Thyroid gland (tissue), 4 donors: ENCODE results near the gene NIM1K. TPM values are rescaled to one million over a fixed set of nuclear protein-coding genes. Genes with fewer than 3 reads are reported as not detected.
A peak's percentile ranks its signal among the peaks of the same experiment; 100 is the strongest.

Experiments used
- DNase-seq, 2 donors: peaks; one replicate each; pipeline ENCODE4 v3.0.0-alpha.2; 2019
- H3K27ac ChIP-seq, 3 donors: fragments of 200-600 bp; sonication (generic); 1 replicate in 2 of 3; 2 replicates in 1 of 3; pipeline ENCODE4 v1.5.1; 2016 to 2019; ENCODE audit warnings: mild to moderate bottlenecking in 1 of 3, moderate library complexity in 1 of 3
- H3K27me3 ChIP-seq: fragments of 200-600 bp; sonication (generic); one replicate; pipeline ENCODE4 v1.5.1; 2019
- H3K36me3 ChIP-seq, 2 donors: fragments of 200-600 bp; sonication (generic); one replicate each; pipeline ENCODE4 v1.5.1; 2016 to 2019
- H3K4me1 ChIP-seq, 2 donors: fragments of 200-600 bp; sonication (generic); one replicate each; pipeline ENCODE4 v1.5.1; 2017 to 2019
- H3K4me3 ChIP-seq, 3 donors: fragments of 200-600 bp; sonication (generic); replicated peaks in 1 of 3; 1 replicate in 2 of 3; 2 replicates in 1 of 3; pipeline ENCODE4 v1.5.1; 2016; ENCODE audit warnings: mild to moderate bottlenecking in 1 of 3
- H3K9me3 ChIP-seq: fragments of 200-600 bp; sonication (generic); one replicate; pipeline ENCODE4 v1.5.1; 2017
- POLR2A ChIP-seq, 2 donors: fragments of 450-650 bp; IDR thresholded peaks; one replicate each; pipeline ENCODE4 v1.6.1; 2017; ENCODE audit warnings: antibody characterized with exemption in 2 of 2, mild to moderate bottlenecking in 2 of 2, moderate library complexity in 1 of 2
- WGBS, 2 donors: methylation state at CpG; one replicate each; pipeline ENCODE4 v1.1.5; 2017; 5-methylcytosine and 5-hydroxymethylcytosine counted together
- intact Hi-C: fragments of 100-400 bp; cut with DNase I; formaldehyde crosslinking; loops from one replicate; pipeline ENCODE4 v1.15.1; 2023
- total RNA-seq, 4 donors: library from RNA; depleted of rRNA; stranded (reverse); fragments of >200 nt; gene quantifications; one replicate each; pipeline ENCODE4 v1.2.3, GENCODE V29; 2016
- TF ChIP-seq, protein P1 (sequence below), 6 experiments: fragments of 200-600 bp in 3 of 6; fragments of 450-650 bp in 3 of 6; sonication (generic) in 3 of 6; IDR thresholded peaks; one replicate each; pipeline ENCODE4 v1.5.1; 2016 to 2019; ENCODE audit warnings: antibody characterized with exemption in 6 of 6, mild to moderate bottlenecking in 2 of 6, inconsistent platforms in 1 of 6, moderate library complexity in 1 of 6

NIM1K gene
- total RNA-seq, 4 donors from 2014 or later: 0.40 to 2.1 (median 0.58) TPM

DNA sequence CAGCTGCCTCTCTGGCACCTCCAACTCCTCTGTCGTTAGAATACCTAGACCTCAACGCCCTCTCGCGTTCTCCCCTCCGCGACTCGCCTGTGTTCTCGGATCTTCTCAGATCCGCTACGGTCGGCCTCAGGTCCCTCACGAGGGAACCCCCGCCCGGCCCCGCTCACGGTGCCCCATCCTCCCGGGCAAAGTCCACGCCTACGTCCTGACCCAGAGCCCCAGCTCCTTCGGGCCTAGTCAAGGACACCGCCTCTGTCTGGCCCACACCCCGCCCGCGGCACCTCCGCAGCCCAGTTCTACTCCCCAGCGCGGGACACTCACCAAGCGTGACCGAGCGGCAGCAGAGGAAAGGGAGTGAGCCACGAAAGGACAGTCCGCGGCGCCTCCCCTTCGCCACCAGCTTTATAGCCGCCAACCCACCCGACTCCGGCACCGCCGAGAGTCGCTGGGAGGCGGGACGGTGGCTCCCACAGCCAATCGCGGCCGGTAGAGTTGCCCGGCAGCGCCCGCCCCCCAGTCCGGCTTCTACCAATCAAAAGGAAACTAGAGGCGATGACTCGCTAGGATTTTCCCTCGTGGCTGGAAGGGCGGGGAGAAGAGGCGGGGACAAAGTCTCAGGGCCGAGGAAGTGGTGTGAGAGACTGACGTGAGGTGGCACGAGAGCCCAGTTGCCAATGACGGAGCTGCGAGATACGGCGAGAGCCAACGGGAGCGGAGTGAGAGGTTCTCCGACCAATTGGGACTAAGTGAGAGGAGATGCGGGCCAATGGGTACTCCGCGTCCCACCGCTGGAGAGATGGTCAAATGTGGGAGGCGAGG is 121.2 kb downstream of the NIM1K start, which contains the start of gene HMGCS1:
Gene HMGCS1, minus strand, starts transcription at position 378 of the 819 bp plus-strand sequence. CDS start 14,447 bp downstream, outside the sequence.
- Histone ChIP-seq H3K9me3 (no peaks in the 10 kb centered on the region), H3K27me3 (no peaks in the 10 kb centered on the region), H3K27ac (peak within 1 kb of the TSS; percentile 84 to 89 (median 88)), H3K36me3 (no peaks in the 10 kb centered on the region), H3K4me3 (peak within 1 kb of the TSS; percentile 57 to 79 (median 72)), H3K4me1 (peaks cover 13 to 23% of the 10 kb centered on the region in 2 donors)
- DNase-seq: peak; percentile 99
- WGBS, 2 donors: 1% methylated on average over 43 to 62 of the region's 70 CpGs
- intact Hi-C loops: no loop called here
- TF ChIP-seq, protein P1, sequence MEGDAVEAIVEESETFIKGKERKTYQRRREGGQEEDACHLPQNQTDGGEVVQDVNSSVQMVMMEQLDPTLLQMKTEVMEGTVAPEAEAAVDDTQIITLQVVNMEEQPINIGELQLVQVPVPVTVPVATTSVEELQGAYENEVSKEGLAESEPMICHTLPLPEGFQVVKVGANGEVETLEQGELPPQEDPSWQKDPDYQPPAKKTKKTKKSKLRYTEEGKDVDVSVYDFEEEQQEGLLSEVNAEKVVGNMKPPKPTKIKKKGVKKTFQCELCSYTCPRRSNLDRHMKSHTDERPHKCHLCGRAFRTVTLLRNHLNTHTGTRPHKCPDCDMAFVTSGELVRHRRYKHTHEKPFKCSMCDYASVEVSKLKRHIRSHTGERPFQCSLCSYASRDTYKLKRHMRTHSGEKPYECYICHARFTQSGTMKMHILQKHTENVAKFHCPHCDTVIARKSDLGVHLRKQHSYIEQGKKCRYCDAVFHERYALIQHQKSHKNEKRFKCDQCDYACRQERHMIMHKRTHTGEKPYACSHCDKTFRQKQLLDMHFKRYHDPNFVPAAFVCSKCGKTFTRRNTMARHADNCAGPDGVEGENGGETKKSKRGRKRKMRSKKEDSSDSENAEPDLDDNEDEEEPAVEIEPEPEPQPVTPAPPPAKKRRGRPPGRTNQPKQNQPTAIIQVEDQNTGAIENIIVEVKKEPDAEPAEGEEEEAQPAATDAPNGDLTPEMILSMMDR (IDR thresholded peaks at IDR 0.05): no peak
- peak; percentile 97 to 99 for TF ChIP-seq POLR2A (IDR thresholded peaks at IDR 0.05)

DNA sequence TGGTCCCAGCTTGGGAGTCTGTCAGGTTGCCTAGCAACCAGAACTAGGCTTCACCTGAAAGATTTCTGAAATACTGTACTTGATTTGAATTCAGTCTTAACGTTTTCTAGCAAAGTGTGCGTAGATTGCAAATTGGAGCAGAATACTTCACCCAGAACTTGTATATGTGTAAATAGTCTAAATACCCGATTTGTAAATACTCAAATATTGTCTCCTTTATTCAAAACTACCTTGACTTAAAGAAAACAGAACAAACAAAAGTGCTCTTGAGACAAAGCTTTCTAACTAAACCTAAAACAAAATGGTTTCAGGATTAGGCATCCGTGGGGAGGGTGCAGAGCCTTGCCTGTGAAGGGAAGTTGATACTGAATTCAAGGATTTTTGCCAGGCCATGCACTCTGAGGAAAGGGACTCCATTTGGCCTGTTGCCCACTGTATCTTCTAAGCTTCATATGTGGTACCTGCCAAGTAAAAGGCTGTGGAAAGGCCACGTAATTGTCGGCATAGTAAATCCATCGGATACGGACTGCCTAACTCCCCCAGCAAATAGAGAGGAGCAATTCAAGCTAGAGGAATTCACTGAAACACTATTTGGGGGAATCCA is 121.9 kb downstream of the NIM1K start:
- intact Hi-C loops: no loop called here
- Histone ChIP-seq H3K36me3 (no peaks in the 10 kb centered on the region), H3K27ac (peak overlapping the region; percentile 72 to 84 (median 78)), H3K9me3 (no peaks in the 10 kb centered on the region), H3K27me3 (no peaks in the 10 kb centered on the region), H3K4me1 (peaks cover 13 to 23% of the 10 kb centered on the region in 2 donors), H3K4me3 (peak overlapping the region in 2 of 3 donors; percentile 16 to 21)
- TF ChIP-seq POLR2A (IDR thresholded peaks at IDR 0.05): no peak
- TF ChIP-seq, protein P1 (IDR thresholded peaks at IDR 0.05): no peak
- peak; percentile 7 to 18 for DNase-seq
- WGBS, 2 donors: 39% methylated on average over 8 of the region's 8 CpGs

DNA sequence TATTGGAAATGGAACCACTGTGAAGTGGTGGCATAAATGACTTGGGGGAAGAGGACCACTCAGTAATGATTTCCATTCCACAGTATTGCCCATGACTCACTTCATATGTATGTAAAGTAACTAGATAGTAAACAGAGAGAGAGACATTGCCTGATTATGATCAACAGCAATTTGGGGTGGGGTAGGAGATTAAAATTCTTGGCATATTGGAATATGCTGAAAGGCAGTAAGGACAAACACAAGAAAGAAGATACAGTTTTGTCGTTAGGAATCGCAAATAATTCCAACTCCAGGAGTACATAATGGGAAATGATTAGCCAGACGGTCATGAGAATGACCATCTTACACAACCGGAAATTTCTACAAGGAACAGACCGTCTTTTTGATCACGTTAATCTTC is 122.7 kb downstream of the NIM1K start:
- 93 to 97% methylated on average over 6 of the region's 6 CpGs for WGBS, 2 donors
- TF ChIP-seq POLR2A (IDR thresholded peaks at IDR 0.05): no peak
- TF ChIP-seq, protein P1 (IDR thresholded peaks at IDR 0.05): no peak
- intact Hi-C loops: no loop called here
- Histone ChIP-seq H3K27me3 (no peaks in the 10 kb centered on the region), H3K4me1 (peaks cover 13 to 18% of the 10 kb centered on the region in 2 donors), H3K9me3 (no peaks in the 10 kb centered on the region), H3K36me3 (no peaks in the 10 kb centered on the region), H3K4me3 (no peak overlapping the region), H3K27ac (no peak overlapping the region)
- DNase-seq: no peak

DNA sequence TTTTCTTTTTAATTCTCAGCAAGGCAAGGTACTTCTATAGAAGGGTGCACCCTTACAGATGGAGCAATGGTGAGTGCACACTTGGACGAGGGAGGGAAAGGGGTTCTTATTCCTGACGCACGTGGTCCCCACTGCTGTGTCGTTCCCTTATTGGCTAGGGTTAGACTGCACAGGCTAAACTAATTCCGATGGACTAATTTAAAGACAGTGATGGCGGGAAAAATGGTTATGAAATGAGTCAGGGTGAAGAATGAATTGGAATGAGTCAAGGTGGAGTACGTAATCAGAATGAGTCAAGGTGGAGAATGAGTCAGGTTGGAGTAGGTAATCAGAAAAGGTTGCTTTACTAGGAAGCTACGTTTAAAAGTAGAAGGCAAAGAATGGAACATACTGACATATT is 123.2 kb downstream of the NIM1K start:
- Histone ChIP-seq H3K4me1 (peaks cover 13% of the 10 kb centered on the region in 2 donors), H3K4me3 (no peak overlapping the region), H3K36me3 (no peaks in the 10 kb centered on the region), H3K27ac (no peak overlapping the region), H3K27me3 (no peaks in the 10 kb centered on the region), H3K9me3 (no peaks in the 10 kb centered on the region)
- intact Hi-C loops: no loop called here
- no peak for TF ChIP-seq POLR2A (IDR thresholded peaks at IDR 0.05)
- TF ChIP-seq, protein P1 (IDR thresholded peaks at IDR 0.05): no peak
- WGBS, 2 donors: 89 to 97% methylated on average over 8 of the region's 8 CpGs
- no peak for DNase-seq

DNA sequence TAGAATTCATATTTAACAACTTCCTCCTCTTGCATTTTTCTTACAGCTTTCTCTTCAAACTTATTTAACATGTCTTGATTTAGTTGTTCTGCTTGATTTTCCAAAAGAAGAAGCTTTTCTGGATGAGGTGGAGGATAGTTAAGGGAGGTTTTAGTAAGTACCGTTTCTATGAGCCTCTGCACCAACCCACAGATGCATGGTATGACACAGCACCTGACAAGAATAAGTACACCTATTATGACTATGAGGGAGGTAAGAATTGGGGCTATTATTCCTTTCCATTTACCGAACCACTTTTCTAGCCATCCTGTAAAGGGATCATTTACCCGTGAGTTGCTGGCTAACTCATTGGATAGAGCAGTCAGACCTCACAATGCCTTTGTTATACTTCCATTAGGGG is 123.7 kb downstream of the NIM1K start:
- H3K27ac ChIP-seq: no peak overlapping the region
- H3K36me3 ChIP-seq: no peaks in the 10 kb centered on the region
- H3K9me3 ChIP-seq: no peaks in the 10 kb centered on the region
- H3K4me3 ChIP-seq: no peak overlapping the region
- H3K4me1 ChIP-seq: peaks cover 10 to 13% of the 10 kb centered on the region in 2 donors
- no peak for DNase-seq
- TF ChIP-seq, protein P1 (IDR thresholded peaks at IDR 0.05): no peak
- no peak for TF ChIP-seq POLR2A (IDR thresholded peaks at IDR 0.05)
- intact Hi-C loops: no loop called here
- 86 to 98% methylated on average over 3 of the region's 3 CpGs for WGBS, 2 donors
- H3K27me3 ChIP-seq: no peaks in the 10 kb centered on the region
